HG02970 (cell line): Measurements from ENCODE around the gene NUP153.
A peak's percentile ranks its signal among the peaks of the same experiment; 100 is the strongest.
"Not testable (repeated sequence)": the region's sequence is repeated elsewhere in the genome, so short reads cannot be mapped to it uniquely, and the experiment has no call there.

Experiments
- ATAC-seq: cut with Tn5 transposase; IDR thresholded peaks from one replicate; pipeline ENCODE4 v1.9.1; 2021; ENCODE audit warnings: mild to moderate bottlenecking, moderate library complexity, moderate number of reproducible peaks; ENCODE audit not compliant: unreplicated experiment, low FRiP score

The NUP153 gene

GRCh38 chr6:17714879-17715851 is 8.4 kb upstream of the NUP153 start:
- ATAC-seq = no peak

- no peak for ATAC-seq
These were observed 7.5 kb upstream of the NUP153 start for GRCh38 chr6:17714177-17714576.

GRCh38 chr6:17712576-17712975 is 5.9 kb upstream of the NUP153 start:
- ATAC-seq = no peak

GRCh38 chr6:17710331-17710730 is 3.6 kb upstream of the NUP153 start:
- no peak for ATAC-seq

- ATAC-seq = no peak
These were observed 2.8 kb upstream of the NUP153 start for GRCh38 chr6:17709476-17709875.

GRCh38 chr6:17708035-17708434 is 1.3 kb upstream of the NUP153 start:
- not testable (repeated sequence) for ATAC-seq

- ATAC-seq = no peak
These were observed 586 bp upstream of the NUP153 start for GRCh38 chr6:17707371-17707651.

- peak; percentile 62 for ATAC-seq
These were observed 746 bp downstream of the NUP153 start for GRCh38 chr6:17705778-17706579.

- no peak for ATAC-seq
These were observed 1.3 kb downstream of the NUP153 start for GRCh38 chr6:17705428-17705777.

GRCh38 chr6:17703256-17703694 is 3.5 kb downstream of the NUP153 start:
- ATAC-seq = no peak

GRCh38 chr6:17700421-17701416 is 6.0 kb downstream of the NUP153 start:
- ATAC-seq = no peak

GRCh38 chr6:17691925-17692538 is 14.7 kb downstream of the NUP153 start:
- ATAC-seq = no peak

GRCh38 chr6:17688481-17688880 is 18.2 kb downstream of the NUP153 start:
- no peak for ATAC-seq

- ATAC-seq = no peak
These were observed 19.6 kb downstream of the NUP153 start for GRCh38 chr6:17687136-17687535.

- no peak for ATAC-seq
These were observed 22.6 kb downstream of the NUP153 start for GRCh38 chr6:17684134-17684533.

- ATAC-seq = no peak
These were observed 23.3 kb downstream of the NUP153 start for GRCh38 chr6:17683428-17683827.

- ATAC-seq = no peak
These were observed 27.0 kb downstream of the NUP153 start for GRCh38 chr6:17679726-17680125.

GRCh38 chr6:17677602-17678001 is 29.1 kb downstream of the NUP153 start:
- ATAC-seq = no peak

GRCh38 chr6:17673543-17674254 is 33.0 kb downstream of the NUP153 start:
- no peak for ATAC-seq
